ES-I3 (cell line): ENCODE data around the gene PTP4A2.

Experiments
- H3K36me3 ChIP-seq: 2 replicates; pipeline ENCODE4 v1.6.1; 2013; ENCODE audit warnings: mild to moderate bottlenecking, low read length, control low read depth, moderate library complexity; ENCODE audit not compliant: insufficient read depth
- H3K4me1 ChIP-seq: 2 replicates; pipeline ENCODE4 v1.6.1; 2013; ENCODE audit warnings: mild to moderate bottlenecking, control low read depth, low read length; ENCODE audit not compliant: insufficient read depth
- H3K9ac ChIP-seq: 2 replicates; pipeline ENCODE4 v1.6.1; 2013; ENCODE audit warnings: low read depth, mild to moderate bottlenecking, low read length, moderate library complexity
- H3K9me3 ChIP-seq: 2 replicates; pipeline ENCODE4 v1.6.1; 2013; ENCODE audit warnings: mild to moderate bottlenecking, low read length, moderate library complexity; ENCODE audit not compliant: control insufficient read depth, insufficient read depth

Gene PTP4A2

GRCh38 chr1:31874942-31875341 lies 63.2 kb downstream of the PTP4A2 start:
- Histone ChIP-seq H3K9me3 (no peaks in the 10 kb centered on the region), H3K4me1 (no peaks in the 10 kb centered on the region), H3K9ac (no peak overlapping the region), H3K36me3 (no peaks in the 10 kb centered on the region)

GRCh38 chr1:31872658-31873636 lies 65.2 kb downstream of the PTP4A2 start:
- no peak overlapping the region for H3K9ac ChIP-seq
- H3K9me3 ChIP-seq: no peaks in the 10 kb centered on the region
- no peaks in the 10 kb centered on the region for H3K36me3 ChIP-seq
- no peaks in the 10 kb centered on the region for H3K4me1 ChIP-seq

GRCh38 chr1:31871703-31872102 lies 66.5 kb downstream of the PTP4A2 start:
- Histone ChIP-seq H3K9ac (no peak overlapping the region), H3K4me1 (no peaks in the 10 kb centered on the region), H3K9me3 (no peaks in the 10 kb centered on the region), H3K36me3 (no peaks in the 10 kb centered on the region)

- no peaks in the 10 kb centered on the region for H3K9me3 ChIP-seq
- H3K9ac ChIP-seq: no peak overlapping the region
- no peaks in the 10 kb centered on the region for H3K36me3 ChIP-seq
- H3K4me1 ChIP-seq: no peaks in the 10 kb centered on the region; the same call in 1 of the 2 replicates
Observed at GRCh38 chr1:31870086-31870736, 68.0 kb downstream of the PTP4A2 start.

GRCh38 chr1:31869449-31869848 lies 68.7 kb downstream of the PTP4A2 start:
- no peak overlapping the region for H3K9ac ChIP-seq
- no peaks in the 10 kb centered on the region; the same call in 1 of the 2 replicates for H3K4me1 ChIP-seq
- no peaks in the 10 kb centered on the region for H3K36me3 ChIP-seq
- no peaks in the 10 kb centered on the region for H3K9me3 ChIP-seq

GRCh38 chr1:31868862-31869261 lies 69.3 kb downstream of the PTP4A2 start:
- Histone ChIP-seq H3K9ac (no peak overlapping the region), H3K36me3 (no peaks in the 10 kb centered on the region), H3K9me3 (no peaks in the 10 kb centered on the region), H3K4me1 (no peaks in the 10 kb centered on the region; the same call in 1 of the 2 replicates)

- H3K9me3 ChIP-seq: no peaks in the 10 kb centered on the region
- H3K4me1 ChIP-seq: no peaks in the 10 kb centered on the region; the same call in 1 of the 2 replicates
- no peak overlapping the region for H3K9ac ChIP-seq
- H3K36me3 ChIP-seq: no peaks in the 10 kb centered on the region
Observed at GRCh38 chr1:31867546-31867945, 70.6 kb downstream of the PTP4A2 start.

- no peaks in the 10 kb centered on the region; the same call in 1 of the 2 replicates for H3K4me1 ChIP-seq
- H3K9ac ChIP-seq: no peak overlapping the region
- H3K36me3 ChIP-seq: no peaks in the 10 kb centered on the region
- H3K9me3 ChIP-seq: no peaks in the 10 kb centered on the region
Observed at GRCh38 chr1:31866450-31867032, 71.6 kb downstream of the PTP4A2 start.

GRCh38 chr1:31865728-31866449 lies 72.3 kb downstream of the PTP4A2 start:
- Histone ChIP-seq H3K4me1 (no peaks in the 10 kb centered on the region; the same call in 1 of the 2 replicates), H3K36me3 (no peaks in the 10 kb centered on the region), H3K9ac (no peak overlapping the region), H3K9me3 (no peaks in the 10 kb centered on the region)

- H3K9ac ChIP-seq: no peak overlapping the region
- H3K4me1 ChIP-seq: no peaks in the 10 kb centered on the region; the same call in 1 of the 2 replicates
- H3K36me3 ChIP-seq: no peaks in the 10 kb centered on the region
- no peaks in the 10 kb centered on the region for H3K9me3 ChIP-seq
Observed at GRCh38 chr1:31862071-31862470, 76.1 kb downstream of the PTP4A2 start.

- H3K36me3 ChIP-seq: no peaks in the 10 kb centered on the region
- no peaks in the 10 kb centered on the region for H3K9me3 ChIP-seq
- H3K9ac ChIP-seq: no peak overlapping the region
Observed at GRCh38 chr1:31861346-31861745, 76.8 kb downstream of the PTP4A2 start.

GRCh38 chr1:31860581-31860980 lies 77.6 kb downstream of the PTP4A2 start:
- Histone ChIP-seq H3K9me3 (no peaks in the 10 kb centered on the region), H3K36me3 (no peaks in the 10 kb centered on the region), H3K9ac (no peak overlapping the region), H3K4me1 (peaks cover 3% of the 10 kb centered on the region; the same call in 1 of the 2 replicates)

More at GRCh38 chr1:31861346-31861745, 76.8 kb downstream of the PTP4A2 start:
- no peaks in the 10 kb centered on the region for H3K4me1 ChIP-seq

- Histone ChIP-seq H3K4me1 (peaks cover 8% of the 10 kb centered on the region; the same call in 1 of the 2 replicates), H3K36me3 (no peaks in the 10 kb centered on the region)
Observed at GRCh38 chr1:31859719-31860118, 78.4 kb downstream of the PTP4A2 start.

GRCh38 chr1:31859044-31859443 lies 79.1 kb downstream of the PTP4A2 start:
- Histone ChIP-seq H3K9me3 (no peaks in the 10 kb centered on the region), H3K4me1 (peaks cover 8% of the 10 kb centered on the region; the same call in 1 of the 2 replicates), H3K36me3 (no peaks in the 10 kb centered on the region), H3K9ac (no peak overlapping the region)

More at GRCh38 chr1:31859719-31860118, 78.4 kb downstream of the PTP4A2 start:
- no peak overlapping the region for H3K9ac ChIP-seq
- no peaks in the 10 kb centered on the region for H3K9me3 ChIP-seq
